ENCODE data around the gene CNIH3.

CNIH3 gene

GRCh38 chr1:224782281-224783000 is 166.3 kb downstream of the CNIH3 start:
- DNase-seq = no peak

- no peak for DNase-seq
Measured at GRCh38 chr1:224783006-224783651, 167.0 kb downstream of the CNIH3 start.

- no peak for DNase-seq
Measured at GRCh38 chr1:224784265-224785039, 168.3 kb downstream of the CNIH3 start.

DNA sequence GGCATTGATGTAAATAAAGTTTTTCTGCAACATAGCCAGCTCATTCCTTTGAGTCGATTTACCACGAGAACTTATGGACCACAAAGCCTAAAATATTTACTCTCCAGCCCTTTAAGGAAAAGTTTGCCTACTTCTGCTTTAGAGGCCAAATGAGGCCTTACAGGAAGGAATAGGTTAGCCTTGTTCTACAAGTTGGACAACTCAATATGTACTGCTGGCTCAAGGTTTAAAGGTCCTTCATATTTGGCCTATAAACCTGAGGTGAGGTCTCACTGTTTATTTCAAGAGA is 168.9 kb downstream of the CNIH3 start:
- DNase-seq = no peak

DNA sequence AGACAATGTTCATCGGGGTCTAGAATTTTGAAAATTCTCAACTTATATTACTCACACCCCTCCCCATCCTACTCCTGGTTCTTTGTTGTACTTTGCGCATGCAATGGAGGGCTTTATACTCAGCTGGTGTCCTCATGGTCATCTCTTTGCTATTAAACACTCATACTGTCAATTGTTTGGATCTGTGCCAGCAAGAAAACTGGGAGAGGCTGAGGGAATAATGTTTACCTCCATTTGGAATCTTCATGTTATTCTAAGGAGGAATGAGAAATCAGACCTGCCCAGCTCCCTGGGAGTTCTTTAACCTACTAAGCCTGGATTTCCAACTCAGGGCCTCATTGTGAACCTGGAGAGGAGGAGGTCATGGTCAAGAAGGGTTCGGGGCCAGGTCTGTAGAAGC is 169.5 kb downstream of the CNIH3 start:
- DNase-seq = no peak

- no peak for DNase-seq
Measured at GRCh38 chr1:224786533-224787250, 170.6 kb downstream of the CNIH3 start.

DNA sequence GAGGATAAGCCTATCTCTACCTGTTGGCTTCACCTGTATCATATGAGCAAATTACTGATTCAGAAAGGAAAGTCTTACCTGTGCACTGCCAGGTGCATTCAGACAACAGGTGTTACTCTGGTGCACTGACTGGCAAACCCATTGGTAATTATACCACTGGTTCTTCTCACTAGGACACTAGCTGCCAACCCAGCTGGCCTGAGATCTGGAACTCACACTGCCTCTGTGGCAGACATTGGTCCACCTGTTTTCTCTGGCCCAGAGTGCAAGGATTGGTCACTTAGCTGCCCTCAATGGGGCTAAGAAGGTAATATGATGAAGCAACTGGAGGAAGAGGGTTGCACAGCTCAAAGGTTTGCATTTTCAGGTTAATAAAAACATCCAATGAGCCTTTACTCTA is 173.2 kb downstream of the CNIH3 start:
- DNase-seq = no peak
